Measurements from ENCODE around the gene CITED4. TPM values are rescaled to one million over a fixed set of nuclear protein-coding genes. Genes with fewer than 3 reads are reported as not detected.

CITED4 gene
- total RNA-seq, result 3.0 and 3.5 TPM in 2 replicates

GRCh38 chr1:40862008-40862863 is at the start of gene CITED4:
Gene CITED4 (minus strand): TSS chr1:40862363. CDS start chr1:40862127, 236 bp downstream.

Other genes with a start within 250 kb of the CITED4 start
- gene RIMS3, start 196.7 kb downstream of the CITED4 start, total RNA-seq, result 0.15 and 1.0 TPM in 2 replicates
- 35.8 and 36.0 TPM in 2 replicates for gene NFYC, start 170.7 kb downstream of the CITED4 start, total RNA-seq
- gene KCNQ4, start 78.6 kb downstream of the CITED4 start, total RNA-seq, result under 0.01 and 0.17 TPM in 2 replicates
- 25.6 and 34.6 TPM in 2 replicates for gene CTPS1, start 117.3 kb upstream of the CITED4 start, total RNA-seq
- under 0.01 TPM in 2 replicates for gene SLFNL1, start 159.4 kb upstream of the CITED4 start, total RNA-seq